Keratinocyte (primary cell): ENCODE data around the gene SORBS2.

Experiments used
- CTCF ChIP-seq, 3 experiments: IDR thresholded peaks in 1 of 3; conservative IDR thresholded peaks in 1 of 3; optimal IDR thresholded peaks in 1 of 3; 2 replicates in 2 of 3; 3 replicates in 1 of 3; pipeline versions ENCODE3 to v1.5.1; 2011; ENCODE audit warnings: low read length in 3 of 3, mild to moderate bottlenecking in 3 of 3, moderate library complexity in 2 of 3, control low read depth in 1 of 3, inconsistent platforms in 1 of 3; ENCODE audit not compliant: insufficient read depth in 2 of 3; ENCODE audit errors: extremely low read depth in 1 of 3
- EZH2 ChIP-seq: IDR thresholded peaks from one replicate; pipeline ENCODE4 v1.6.1; 2012; ENCODE audit warnings: inconsistent platforms, mild to moderate bottlenecking, low read length, moderate library complexity

- TF ChIP-seq CTCF (optimal IDR thresholded peaks at IDR 0.05 in 1 of 3, IDR thresholded peaks at IDR 0.05 in 1 of 3, conservative IDR thresholded peaks at IDR 0.05 in 1 of 3; ENCODE audit: extremely low read depth in 1 of 3, insufficient read depth in 2 of 3, low read length in 3 of 3) (no peak), EZH2 (no peak)
These were observed 98.7 kb downstream of the SORBS2 start for GRCh38 chr4:185713272-185713671.
